ENCODE measurements around the gene CCL23.
"Not testable (repeated sequence)": the region's sequence is repeated elsewhere in the genome, so short reads cannot be mapped to it uniquely, and the experiment has no call there.

Gene CCL23

GRCh38 chr17:36002631-36003030 lies 15.1 kb downstream of the CCL23 start:
- no peak for DNase-seq (ENCODE audit: low spot score)

GRCh38 chr17:36001862-36002603 lies 15.7 kb downstream of the CCL23 start:
- DNase-seq (ENCODE audit: low spot score) = no peak

GRCh38 chr17:36001110-36001771 lies 16.5 kb downstream of the CCL23 start, which contains the start of gene CCL15:
TSS of gene CCL15 (minus strand) at chr17:36001553. CDS start at chr17:36001492, 61 bp downstream.
- DNase-seq (ENCODE audit: low spot score) = no peak

DNA sequence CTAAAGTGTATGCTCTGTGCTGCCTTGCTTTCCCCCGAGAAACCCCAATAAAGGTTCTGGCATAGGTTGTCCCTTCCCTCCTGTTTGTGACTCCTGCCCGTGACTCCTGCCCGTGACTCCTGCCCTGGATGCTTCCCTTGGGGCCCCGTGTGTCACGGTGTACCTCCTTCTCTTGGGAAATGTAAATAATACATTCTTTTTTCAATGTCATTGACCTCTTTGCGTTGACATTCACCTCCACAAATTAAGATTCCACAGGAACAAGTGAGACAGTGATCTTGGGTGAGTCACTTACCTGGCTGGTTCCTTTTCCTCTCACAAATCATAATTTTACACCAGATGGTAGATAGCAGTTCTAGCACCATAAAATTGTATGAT lies 17.1 kb downstream of the CCL23 start:
- no peak for DNase-seq (ENCODE audit: low spot score)

- peak; percentile 13 for DNase-seq (ENCODE audit: low spot score)
Measured at GRCh38 chr17:35998756-35999155, 19.0 kb downstream of the CCL23 start.

DNA sequence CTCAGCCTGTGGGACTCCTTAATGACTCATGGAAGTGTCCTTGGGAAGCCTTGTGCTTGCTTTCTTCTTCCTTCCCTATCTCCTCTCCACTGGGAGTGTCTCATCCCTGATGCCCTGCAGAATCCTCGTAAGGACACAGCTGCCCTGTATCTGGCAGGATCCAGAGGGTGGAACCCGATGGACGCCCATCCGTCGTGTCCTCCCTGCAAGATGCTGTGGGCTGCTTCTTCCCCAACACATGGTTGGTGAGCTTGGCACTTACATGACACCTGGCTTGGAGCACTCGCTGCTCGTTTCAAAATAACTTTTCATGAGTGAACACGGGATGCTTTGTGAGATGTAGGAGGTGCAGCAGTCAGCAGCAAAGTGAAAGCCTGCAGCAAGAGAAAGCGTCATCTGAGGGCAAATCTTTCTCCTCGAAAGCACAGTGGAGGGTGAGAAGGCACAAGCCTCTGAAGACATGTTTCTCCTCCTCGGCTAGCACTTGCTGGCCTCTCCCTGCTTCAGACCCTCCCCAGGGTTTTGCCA lies 19.7 kb downstream of the CCL23 start:
- peak; percentile 37 for DNase-seq (ENCODE audit: low spot score)

- DNase-seq (ENCODE audit: low spot score) = not testable (repeated sequence)
Measured at GRCh38 chr17:35995346-35995745, 22.4 kb downstream of the CCL23 start.

DNA sequence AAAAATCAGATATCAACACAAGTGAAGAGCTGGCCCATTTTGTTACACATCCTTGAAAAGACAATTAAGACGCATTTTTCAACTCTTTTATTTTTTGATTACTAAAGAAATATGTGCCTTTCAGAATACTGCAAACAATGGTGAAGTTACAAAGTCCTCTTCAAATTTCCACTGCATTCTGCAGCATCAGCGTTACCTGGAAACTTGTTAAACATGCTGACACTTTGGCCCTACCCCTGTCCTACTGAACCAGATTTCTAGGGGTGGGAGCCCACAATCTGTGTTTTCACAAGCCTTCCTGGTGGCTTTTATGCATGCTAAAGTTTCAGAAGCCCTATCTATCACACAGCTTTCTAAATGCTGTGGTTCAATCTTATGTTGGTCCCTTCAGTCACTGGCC lies 26.7 kb downstream of the CCL23 start:
- DNase-seq (ENCODE audit: low spot score) = no peak

DNA sequence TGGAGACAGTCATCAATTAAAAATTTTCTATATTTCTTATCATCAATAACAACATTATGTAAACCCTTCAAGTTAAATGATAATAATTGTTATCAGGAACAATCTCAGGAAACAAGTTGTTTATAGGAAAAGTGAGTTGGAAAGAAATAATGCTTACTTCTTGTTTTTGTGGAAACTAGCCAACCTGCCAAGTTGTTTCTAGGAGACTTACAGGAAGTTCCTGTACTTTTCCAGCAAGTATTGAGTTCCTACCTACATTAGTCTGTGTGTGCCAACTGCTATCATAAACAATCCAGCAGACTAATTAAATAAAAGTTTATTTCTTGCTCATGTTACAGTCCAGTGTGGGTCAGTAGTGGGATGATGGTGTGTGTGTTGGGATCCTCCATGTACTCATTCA lies 29.6 kb downstream of the CCL23 start:
- DNase-seq (ENCODE audit: low spot score) = no peak

GRCh38 chr17:35986643-35987042 lies 31.1 kb downstream of the CCL23 start, which contains the start of gene CCL14:
TSS of gene CCL14 (minus strand) at chr17:35986729. CDS start at chr17:35986649, 80 bp downstream.
- DNase-seq (ENCODE audit: low spot score) = no peak

DNA sequence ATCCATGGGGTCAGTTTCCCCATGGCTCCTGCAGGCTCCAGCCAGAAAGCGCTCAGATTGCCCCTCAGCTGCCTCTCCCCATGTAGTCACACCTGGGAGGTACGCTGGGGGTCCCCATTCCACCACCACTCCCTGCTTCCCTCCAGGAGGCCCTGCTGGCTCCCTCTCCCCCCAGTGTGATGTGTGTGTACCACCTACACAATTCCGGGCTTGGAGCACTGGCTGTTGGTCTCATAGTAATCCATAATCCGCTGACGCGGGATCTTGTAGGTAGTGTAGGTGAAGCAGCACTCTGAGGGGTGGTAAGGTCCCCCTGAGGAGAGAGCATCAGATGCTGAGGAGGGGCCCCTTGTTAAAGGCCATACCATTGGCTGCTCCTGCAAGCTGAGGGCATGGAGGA lies 33.6 kb downstream of the CCL23 start:
- no peak for DNase-seq (ENCODE audit: low spot score)

DNA sequence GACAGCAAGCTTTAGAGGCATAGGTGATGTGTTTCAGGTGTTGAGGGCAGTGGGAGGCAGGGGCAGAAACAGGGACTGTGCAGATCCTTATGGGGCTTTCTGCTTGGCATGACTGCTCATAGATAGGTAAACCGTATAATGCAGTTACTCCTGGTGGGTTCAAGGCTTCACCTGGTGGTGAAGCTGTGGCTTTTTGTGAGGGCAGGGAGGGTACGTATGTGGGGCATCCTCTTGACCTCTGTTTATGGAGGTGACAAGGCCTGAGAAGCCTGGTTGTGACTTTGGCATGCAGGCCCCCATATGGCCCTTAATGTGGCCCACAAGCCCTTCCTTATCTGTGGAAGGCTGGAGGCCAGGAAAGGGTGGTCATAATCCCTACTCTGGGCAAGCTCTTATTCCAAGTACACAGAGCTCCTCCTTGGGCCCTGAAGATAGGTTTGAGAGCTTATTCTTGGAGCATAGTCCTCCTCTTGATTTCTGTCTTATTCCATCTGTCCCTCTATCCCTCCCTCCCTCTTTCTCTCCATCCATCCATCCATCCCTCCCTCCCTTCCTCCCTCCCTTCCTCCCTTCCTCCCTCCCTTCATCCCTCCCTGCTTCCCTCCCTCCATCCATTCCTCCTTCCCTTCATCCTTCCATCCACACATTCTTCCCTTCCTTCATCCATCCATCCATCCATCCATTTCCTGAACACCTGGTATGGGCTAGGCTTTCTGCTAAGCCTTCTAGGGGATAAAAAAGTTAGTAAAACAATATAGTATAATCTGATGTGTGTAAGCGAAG lies 35.2 kb downstream of the CCL23 start:
- DNase-seq (ENCODE audit: low spot score) = no peak

DNA sequence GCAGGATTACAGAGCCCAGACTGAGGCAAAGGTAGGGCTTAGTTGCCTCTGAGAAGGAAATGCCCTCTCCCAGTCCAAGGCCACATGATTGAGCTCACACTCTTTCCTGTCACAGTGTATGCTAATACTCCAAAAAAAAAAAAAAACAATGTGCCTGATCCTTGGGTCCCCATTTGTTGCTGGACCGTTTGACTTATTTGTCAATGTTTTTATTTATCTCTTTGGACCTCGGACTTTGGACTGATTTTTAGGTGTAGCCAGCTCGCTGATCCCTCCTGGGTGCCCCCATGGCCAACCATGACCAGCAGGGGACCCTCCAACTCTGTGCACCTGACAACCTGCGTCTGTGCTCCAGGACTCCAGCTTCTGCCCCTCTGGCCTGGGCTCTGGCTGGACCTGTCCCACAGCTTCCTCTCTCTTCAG lies 35.9 kb downstream of the CCL23 start:
- DNase-seq (ENCODE audit: low spot score) = no peak

DNA sequence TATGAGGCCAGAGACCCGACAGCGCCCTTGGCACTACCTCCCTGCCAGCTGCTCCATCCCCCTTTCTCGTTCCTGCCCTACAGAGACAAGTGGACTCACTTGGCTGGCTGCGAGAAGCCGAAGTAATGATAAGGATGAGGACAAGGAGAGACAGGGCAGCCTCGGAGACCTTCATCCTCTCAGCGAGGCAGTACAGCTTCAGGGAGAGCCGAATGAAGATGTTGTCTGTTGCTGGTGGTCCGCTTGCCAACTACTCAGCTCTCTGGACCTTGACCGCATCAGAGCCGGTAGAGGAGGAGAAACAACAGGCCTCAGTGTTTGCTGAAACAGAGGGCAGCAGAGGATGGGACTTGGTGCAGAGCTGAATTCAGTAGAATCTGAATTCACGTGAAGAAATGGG lies 36.5 kb downstream of the CCL23 start, which contains the start of gene CCL16:
TSS of gene CCL16 (minus strand) at position 252 of the 400 bp plus-strand sequence. CDS start at position 175, 77 bp downstream.
- no peak for DNase-seq (ENCODE audit: low spot score)

GRCh38 chr17:35978346-35978745 lies 39.4 kb downstream of the CCL23 start:
- DNase-seq (ENCODE audit: low spot score) = no peak

GRCh38 chr17:35977509-35977908 lies 40.3 kb downstream of the CCL23 start:
- DNase-seq (ENCODE audit: low spot score) = no peak

- DNase-seq (ENCODE audit: low spot score) = peak; percentile 22
Measured at GRCh38 chr17:35973333-35974260, 44.2 kb downstream of the CCL23 start.

- no peak for DNase-seq (ENCODE audit: low spot score)
Measured at GRCh38 chr17:35972945-35973332, 44.8 kb downstream of the CCL23 start.

DNA sequence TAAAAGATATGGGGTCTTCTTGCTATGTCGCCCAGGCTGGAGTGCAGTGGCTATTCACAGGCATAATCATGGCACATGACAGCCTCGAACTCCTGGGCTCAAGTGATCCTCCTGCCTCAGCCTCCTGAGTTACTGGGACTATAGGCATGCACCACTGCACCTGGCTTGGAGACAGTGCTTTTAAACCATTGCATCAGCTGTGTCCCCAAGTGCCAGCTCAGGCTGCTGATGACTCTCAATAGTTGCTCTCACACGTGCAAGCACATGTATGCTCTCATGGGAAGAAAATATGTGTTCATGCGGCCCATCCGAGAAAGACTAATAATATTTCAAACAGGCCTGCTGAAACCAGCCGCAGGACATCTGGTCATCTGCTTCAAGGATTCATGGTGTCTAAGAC lies 45.2 kb downstream of the CCL23 start:
- DNase-seq (ENCODE audit: low spot score) = no peak

DNA sequence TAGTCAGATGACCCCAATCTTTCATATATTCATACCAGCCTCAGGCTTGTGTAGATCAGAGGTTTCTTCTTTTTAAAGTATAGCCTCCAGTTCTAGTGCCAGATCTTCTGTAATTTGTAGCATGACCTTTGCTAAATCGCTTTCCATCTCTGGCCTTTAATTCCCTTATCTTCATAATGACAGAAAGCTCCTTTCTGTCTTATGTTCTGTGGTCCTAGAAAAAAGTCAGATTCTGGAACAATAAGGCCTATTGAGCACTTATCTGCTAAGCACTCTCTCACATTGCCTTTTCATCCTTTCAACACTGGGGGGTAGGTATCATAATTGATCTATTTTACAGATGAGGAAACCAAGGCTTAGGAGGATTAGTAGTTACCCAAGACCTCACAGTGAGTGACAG lies 45.7 kb downstream of the CCL23 start:
- DNase-seq (ENCODE audit: low spot score) = no peak

Data from putamen (tissue), 1 donor.